Stomach (tissue), 9 donors: Measurements from ENCODE around the gene C2CD3. TPM values are rescaled to one million over a fixed set of nuclear protein-coding genes. Genes with fewer than 3 reads are reported as not detected.

ENCODE experiments used
- DNase-seq, 2 donors: peaks; one replicate each; pipeline versions ENCODE4 v3.0.0 to v3.0.0-alpha.2; 2013 to 2019
- H3K27ac ChIP-seq, 5 donors: fragments of 200-600 bp in 4 of 5; sonication (generic) in 4 of 5; one replicate each; pipeline ENCODE4 v1.5.1; 2013 to 2019; ENCODE audit warnings: mild to moderate bottlenecking in 1 of 5, moderate library complexity in 1 of 5
- H3K27me3 ChIP-seq, 3 donors: fragments of 200-600 bp; sonication (generic); one replicate each; pipeline ENCODE4 v1.5.1; 2017 to 2019; ENCODE audit warnings: mixed run types in 1 of 3
- H3K36me3 ChIP-seq, 4 donors: fragments of 200-600 bp; sonication (generic); 1 replicate in 3 of 4; 2 replicates in 1 of 4; pipeline ENCODE4 v1.5.1; 2016 to 2019
- H3K4me1 ChIP-seq, 4 donors: fragments of 200-600 bp; sonication (generic); one replicate each; pipeline ENCODE4 v1.5.1; 2016 to 2019
- H3K4me3 ChIP-seq, 4 donors: fragments of 200-600 bp; sonication (generic) in 3 of 4; one replicate each; pipeline ENCODE4 v1.5.1; 2016 to 2019; ENCODE audit warnings: mild to moderate bottlenecking in 1 of 4
- H3K9me3 ChIP-seq, 4 donors: fragments of 200-600 bp; sonication (generic); one replicate each; pipeline ENCODE4 v1.5.1; 2016 to 2019
- CTCF ChIP-seq, 7 experiments: fragments of 450-650 bp in 4 of 7; fragments of 200-600 bp in 3 of 7; sonication (generic) in 3 of 7; IDR thresholded peaks; one replicate each; pipeline ENCODE4 v1.5.1; 2016 to 2019; ENCODE audit warnings: antibody characterized with exemption in 7 of 7, control low read depth in 2 of 7, mild to moderate bottlenecking in 1 of 7
- EP300 ChIP-seq: sonication (generic); formaldehyde crosslinking; IDR thresholded peaks from one replicate; pipeline ENCODE4 v1.6.1; 2017; ENCODE audit warnings: antibody characterized with exemption
- POLR2A ChIP-seq, 4 donors: fragments of 450-650 bp; IDR thresholded peaks; one replicate each; pipeline ENCODE4 v1.6.1; 2016; ENCODE audit warnings: antibody characterized with exemption in 4 of 4, control low read depth in 2 of 4, mild to moderate bottlenecking in 1 of 4, moderate library complexity in 1 of 4
- POLR2AphosphoS5 ChIP-seq, 3 donors: sonication (generic); formaldehyde crosslinking; IDR thresholded peaks; one replicate each; pipeline ENCODE4 v1.6.1; 2016; ENCODE audit warnings: antibody characterized with exemption in 3 of 3
- WGBS, 5 donors: extraction: QIAGEN DNeasy Blood & Tissue Kit in 3 of 5; methylation state at CpG; one replicate each; pipeline versions ENCODE4 v1.1.5 to v1.1.7; 2013 to 2018; 5-methylcytosine and 5-hydroxymethylcytosine counted together
- intact Hi-C: fragments of 100-400 bp; cut with DNase I; formaldehyde crosslinking; loops from one replicate; pipeline ENCODE4 v1.15.1; 2023; ENCODE audit warnings: low total_unique reads
- polyA plus RNA-seq, 3 donors: library from polyadenylated mRNA; stranded (reverse); fragments of 200-250 nt; gene quantifications; one replicate each; pipeline ENCODE4 v1.2.3, GENCODE V29; 2013
- total RNA-seq, 5 donors: library from RNA; depleted of rRNA; stranded (reverse); fragments of >200 nt; gene quantifications; one replicate each; pipeline versions ENCODE4 v1.1.0 to v1.2.3, GENCODE V29; 2014 to 2016
- donor health status: healthy with polysubstance abuse.
- donor health status: Bipolar disorder and iron deficiency.
- donor health status: healthy.

C2CD3 gene
- total and polyA plus RNA-seq, 8 donors, result 5.6 to 176 (median 38.6) TPM

GRCh38 chr11:73969091-73969490 is 201.7 kb downstream of the C2CD3 start:
- Histone ChIP-seq H3K27ac (no peak overlapping the region), H3K9me3 (no peaks in the 10 kb centered on the region), H3K36me3 (peaks cover 0 to 10% (median under 1%) of the 10 kb centered on the region in 4 donors), H3K4me1 (peaks cover 0 to 27% (median 21%) of the 10 kb centered on the region in 4 donors), H3K4me3 (no peak overlapping the region), H3K27me3 (no peaks in the 10 kb centered on the region)
- 58 to 77% (median 71%) methylated on average over 2 of the region's 2 CpGs for WGBS, 5 donors
- TF ChIP-seq CTCF (IDR thresholded peaks at IDR 0.05) (no peak), EP300 (no peak), POLR2AphosphoS5 (IDR thresholded peaks at IDR 0.05) (no peak), POLR2A (IDR thresholded peaks at IDR 0.05) (no peak)
- intact Hi-C loops, result no loop called here
- DNase-seq, result no peak

GRCh38 chr11:73968356-73968966 is 202.3 kb downstream of the C2CD3 start:
- intact Hi-C loops, result no loop called here
- no peak overlapping the region for H3K27ac ChIP-seq

DNA sequence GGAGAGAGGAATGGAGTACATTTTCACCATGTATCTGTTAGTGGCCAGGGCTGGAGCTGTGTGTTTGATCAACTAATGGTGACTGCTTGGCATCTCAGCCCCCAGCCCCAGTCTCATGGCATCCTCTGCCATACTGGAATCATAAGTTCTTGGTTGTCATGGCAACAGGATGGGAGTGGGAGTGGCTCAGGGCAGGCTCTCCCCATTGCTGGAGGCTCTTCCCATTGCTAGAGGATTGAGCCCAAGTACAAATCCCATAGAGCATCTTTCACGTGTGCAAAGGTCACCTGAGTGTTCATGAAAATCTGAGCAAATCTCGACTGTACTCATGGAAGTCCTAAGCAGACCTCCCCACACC is 205.1 kb downstream of the C2CD3 start:
- no peaks in the 10 kb centered on the region for H3K9me3 ChIP-seq
- intact Hi-C loops, result no loop called here

More at GRCh38 chr11:73968356-73968966, 202.3 kb downstream of the C2CD3 start:
- H3K27me3 ChIP-seq, result no peaks in the 10 kb centered on the region
- 82 to 91% (median 87%) methylated on average over 15 of the region's 15 CpGs for WGBS, 5 donors
- H3K36me3 ChIP-seq, result peaks cover 0 to 4% (median 0%) of the 10 kb centered on the region in 4 donors
- TF ChIP-seq POLR2A (IDR thresholded peaks at IDR 0.05) (no peak), POLR2AphosphoS5 (IDR thresholded peaks at IDR 0.05) (no peak), CTCF (IDR thresholded peaks at IDR 0.05) (no peak), EP300 (no peak)
- DNase-seq, result no peak
- H3K4me1 ChIP-seq, result peaks cover 0 to 21% (median 17%) of the 10 kb centered on the region in 4 donors
- no peaks in the 10 kb centered on the region for H3K9me3 ChIP-seq
- H3K4me3 ChIP-seq, result no peak overlapping the region

GRCh38 chr11:73965076-73965763 is 205.6 kb downstream of the C2CD3 start:
- WGBS, 5 donors, result 46 to 72% (median 63%) methylated on average over 10 of the region's 10 CpGs
- H3K9me3 ChIP-seq, result no peaks in the 10 kb centered on the region
- H3K4me3 ChIP-seq, result no peak overlapping the region
- H3K4me1 ChIP-seq, result peaks cover 0 to 13% (median 11%) of the 10 kb centered on the region in 4 donors
- H3K36me3 ChIP-seq, result no peaks in the 10 kb centered on the region
- H3K27ac ChIP-seq, result no peak overlapping the region
- intact Hi-C loops, result no loop called here
- no peaks in the 10 kb centered on the region for H3K27me3 ChIP-seq
- no peak for TF ChIP-seq CTCF (IDR thresholded peaks at IDR 0.05)
- no peak for TF ChIP-seq POLR2AphosphoS5 (IDR thresholded peaks at IDR 0.05)
- TF ChIP-seq POLR2A (IDR thresholded peaks at IDR 0.05), result no peak
- no peak for TF ChIP-seq EP300
- DNase-seq, result no peak

More for the DNA sequence above, 205.1 kb downstream of the C2CD3 start:
- TF ChIP-seq EP300, result no peak
- TF ChIP-seq POLR2A (IDR thresholded peaks at IDR 0.05), result no peak
- 40 to 52% (median 49%) methylated on average over 2 of the region's 2 CpGs for WGBS, 5 donors
- no peaks in the 10 kb centered on the region for H3K36me3 ChIP-seq
- no peaks in the 10 kb centered on the region for H3K27me3 ChIP-seq
- no peak for DNase-seq
- H3K4me3 ChIP-seq, result no peak overlapping the region
- H3K4me1 ChIP-seq, result peaks cover 0 to 13% (median 11%) of the 10 kb centered on the region in 4 donors
- no peak overlapping the region for H3K27ac ChIP-seq

- Histone ChIP-seq H3K27ac (no peak overlapping the region), H3K9me3 (no peaks in the 10 kb centered on the region), H3K36me3 (no peaks in the 10 kb centered on the region), H3K27me3 (peaks cover 0 to under 1% (median 0%) of the 10 kb centered on the region in 3 donors), H3K4me1 (peaks cover 0 to 13% (median 11%) of the 10 kb centered on the region in 4 donors), H3K4me3 (no peak overlapping the region)
- no peak for DNase-seq
- WGBS, 5 donors, result 69 to 85% (median 75%) methylated on average over 8 of the region's 8 CpGs
- TF ChIP-seq POLR2AphosphoS5 (IDR thresholded peaks at IDR 0.05), result no peak
- no peak for TF ChIP-seq EP300
- TF ChIP-seq POLR2A (IDR thresholded peaks at IDR 0.05), result no peak
- TF ChIP-seq CTCF (IDR thresholded peaks at IDR 0.05), result no peak
- intact Hi-C loops, result no loop called here
Measured at GRCh38 chr11:73963861-73964260, 206.9 kb downstream of the C2CD3 start.
